ENCODE results near the gene MLKL.

MLKL gene

DNA sequence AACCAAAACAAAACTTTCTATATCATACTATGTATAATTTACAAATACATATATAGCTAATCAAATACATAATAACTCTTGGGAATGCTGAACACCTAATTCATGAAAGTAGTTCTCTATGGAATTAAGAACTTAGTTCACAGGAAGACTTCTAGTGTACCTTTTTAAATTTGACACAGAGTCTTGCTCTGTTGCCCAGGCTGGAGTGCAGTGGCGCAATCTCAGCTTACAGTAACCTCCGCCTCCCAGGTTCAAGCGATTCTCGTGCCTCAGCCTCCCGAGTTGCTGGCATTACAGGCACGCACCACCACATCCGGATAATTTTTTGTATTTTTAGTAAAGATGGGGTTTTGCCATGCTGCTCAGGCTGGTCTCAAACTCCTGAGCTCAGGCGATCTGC lies 58.7 kb downstream of the MLKL start:
- no peak for DNase-seq

DNA sequence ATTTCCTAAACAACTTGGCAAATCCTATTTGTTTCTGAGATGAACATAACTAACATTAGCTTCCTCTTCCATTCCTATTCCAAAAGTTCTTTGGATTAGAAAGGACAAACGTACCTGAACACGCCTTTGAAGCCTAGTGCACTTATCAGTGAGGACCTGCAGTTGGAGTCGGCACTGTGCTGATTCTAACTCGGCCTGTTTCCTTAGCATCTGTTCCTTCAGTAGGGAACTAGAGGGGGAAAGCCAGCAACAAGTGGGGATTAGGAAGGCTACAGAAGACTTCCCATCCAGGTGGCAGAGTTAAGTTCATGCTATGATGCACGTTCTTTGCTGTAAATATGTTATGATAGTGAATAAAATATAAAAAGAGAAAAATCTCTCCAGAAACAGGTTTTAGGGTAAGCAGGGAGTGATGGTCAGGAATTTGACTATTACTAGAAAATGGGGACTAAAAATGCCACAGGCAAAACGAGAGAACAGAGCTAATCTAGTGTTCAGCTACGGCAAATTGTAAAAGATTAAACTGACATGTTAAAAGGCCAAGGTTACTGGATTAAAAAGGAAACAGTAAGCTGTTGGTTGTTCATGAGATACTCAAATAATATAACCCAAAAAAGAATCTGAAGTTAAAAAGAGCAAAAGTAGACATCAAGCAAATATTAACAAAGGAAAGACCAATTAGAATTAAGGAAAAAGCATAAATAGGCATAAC lies 62.8 kb downstream of the MLKL start:
- no peak for DNase-seq

DNA sequence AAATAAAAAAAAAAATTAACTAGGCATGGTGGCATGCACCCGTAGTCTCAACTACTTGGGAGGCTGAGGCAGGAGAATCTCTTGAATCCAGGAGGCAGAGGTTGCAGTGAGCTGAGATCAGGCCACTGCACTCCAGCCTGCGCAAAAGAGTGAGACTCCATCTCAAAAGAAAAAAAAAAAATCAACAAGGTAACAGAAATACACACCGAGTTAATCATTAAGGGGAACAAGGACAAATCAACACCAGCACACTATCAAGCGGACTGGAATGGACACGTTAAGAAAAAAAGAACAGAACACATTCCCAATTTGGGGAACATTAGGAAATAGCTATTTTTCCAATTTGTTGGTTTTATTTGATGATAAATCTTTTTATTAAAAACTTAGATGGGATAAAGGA lies 65.4 kb downstream of the MLKL start:
- DNase-seq = no peak

DNA sequence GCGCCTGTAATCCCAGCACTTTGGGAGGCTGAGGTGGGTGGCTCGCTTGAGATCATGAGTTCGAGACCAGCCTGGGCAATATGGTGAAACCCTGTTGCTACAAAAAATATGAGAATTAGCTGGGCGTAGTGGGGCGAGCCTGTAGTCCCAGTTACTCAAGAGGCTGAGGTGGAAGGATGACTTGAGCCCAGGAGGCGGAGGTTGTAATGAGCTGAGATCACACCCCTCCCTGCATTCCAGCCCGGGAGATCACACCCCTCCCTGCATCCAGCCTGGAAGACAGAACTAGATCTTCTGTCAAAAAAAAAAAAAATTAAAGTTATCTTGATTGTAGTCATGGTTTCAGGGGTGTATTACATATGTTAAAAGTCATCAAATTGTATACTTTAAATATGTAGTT lies 67.0 kb downstream of the MLKL start:
- DNase-seq = no peak

DNA sequence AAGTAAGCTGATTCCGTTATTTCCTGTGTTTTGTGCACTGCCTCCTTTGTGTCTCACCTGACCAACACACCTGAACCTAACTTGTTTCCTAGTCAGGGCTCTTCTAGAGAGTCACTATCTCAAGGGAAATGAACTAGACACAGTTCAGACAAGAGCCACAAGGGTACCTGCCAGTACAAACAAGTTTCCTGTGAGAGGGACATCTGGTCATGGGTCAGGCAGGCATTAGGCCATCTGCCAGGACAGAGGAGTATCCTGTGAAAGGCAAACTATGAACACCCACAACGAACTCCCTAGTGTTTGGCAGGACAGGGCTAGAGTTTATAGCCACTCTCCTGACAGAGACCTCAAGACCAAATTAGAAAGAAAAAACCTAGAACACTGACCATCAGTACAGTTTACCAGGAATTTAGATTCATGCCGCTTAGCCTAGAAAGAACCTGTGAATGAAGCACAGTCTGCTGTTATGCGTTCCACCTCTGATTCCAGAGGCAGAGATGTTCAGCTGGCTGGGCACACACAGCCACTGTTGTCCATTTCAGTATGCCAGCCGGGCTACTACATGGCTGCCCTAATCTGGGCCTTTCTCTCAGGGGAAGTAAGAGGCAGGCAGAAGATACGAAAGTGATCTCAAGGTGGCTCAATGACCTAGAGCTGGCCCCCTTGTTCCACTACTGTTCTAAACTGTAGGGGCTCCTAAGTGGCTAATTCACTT lies 73.0 kb downstream of the MLKL start:
- DNase-seq = no peak

DNA sequence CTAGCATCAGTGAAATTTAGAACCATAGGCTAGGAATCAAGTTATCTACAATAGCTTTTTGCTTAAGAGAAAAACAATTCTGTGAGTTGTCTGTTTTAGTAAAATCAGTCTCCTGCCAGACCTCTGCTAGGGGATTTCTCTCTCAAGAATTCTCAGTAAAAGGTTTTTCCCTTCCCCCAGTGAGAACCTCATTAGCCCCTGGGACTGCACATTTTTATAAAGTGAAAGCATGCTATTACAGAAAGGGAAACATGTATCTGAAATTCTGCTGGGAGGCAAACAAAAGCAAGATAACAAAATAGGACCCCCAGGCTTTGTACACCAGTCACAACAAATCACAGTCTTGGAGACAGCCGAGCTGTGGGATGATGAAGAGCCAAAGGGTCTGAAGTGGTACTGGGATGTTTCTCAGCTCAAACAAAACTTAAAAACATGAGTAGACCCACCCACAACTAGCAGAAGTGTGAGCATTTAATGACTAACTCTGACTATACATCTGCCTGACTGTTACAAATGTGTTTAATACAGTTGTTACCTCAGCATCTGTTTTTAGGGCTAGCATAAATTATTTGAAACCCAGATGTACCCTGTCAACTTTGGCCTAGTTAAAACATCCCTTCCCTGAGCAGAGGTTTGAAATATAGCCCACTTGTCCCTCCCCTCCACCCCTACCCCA lies 73.8 kb downstream of the MLKL start:
- DNase-seq = no peak

DNA sequence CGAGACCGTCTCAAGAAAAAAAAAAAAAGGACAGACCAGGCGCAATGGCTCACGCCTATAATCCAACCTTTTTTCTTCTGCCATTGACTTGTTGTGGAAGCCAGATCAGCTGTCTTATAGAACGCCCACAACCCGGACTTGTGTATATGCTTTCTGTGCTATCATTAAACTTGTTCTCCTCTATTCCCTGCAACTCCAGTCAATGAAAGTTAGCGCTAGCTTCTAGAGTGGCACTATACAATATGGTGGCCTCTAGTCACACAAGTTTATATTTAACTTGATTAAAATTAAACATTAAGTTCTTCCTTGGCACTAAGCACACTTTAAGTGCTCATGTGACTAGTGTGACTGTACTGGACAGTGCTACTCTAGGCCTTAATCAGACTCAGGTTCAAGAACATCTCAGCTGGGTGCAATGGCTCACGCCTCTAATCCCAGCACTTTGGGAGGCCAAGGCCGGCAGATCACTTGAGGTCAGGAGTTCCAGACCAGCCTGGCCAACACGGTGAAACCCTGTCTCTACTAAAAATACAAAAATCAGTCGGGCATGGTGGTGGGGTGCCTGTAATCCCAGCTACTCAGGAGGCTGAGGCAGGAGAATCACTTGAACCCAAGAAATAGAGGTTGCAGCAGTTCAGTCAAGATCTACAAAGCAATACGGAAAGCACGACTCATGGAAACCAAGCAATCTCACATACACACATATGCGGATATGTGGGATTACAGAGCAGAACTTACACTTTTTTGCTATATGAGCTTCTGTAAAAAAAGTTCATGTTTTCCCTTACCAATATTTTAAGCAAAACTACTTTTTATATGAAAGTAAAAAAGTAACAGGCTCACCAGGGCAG lies 74.9 kb downstream of the MLKL start:
- no peak for DNase-seq

DNA sequence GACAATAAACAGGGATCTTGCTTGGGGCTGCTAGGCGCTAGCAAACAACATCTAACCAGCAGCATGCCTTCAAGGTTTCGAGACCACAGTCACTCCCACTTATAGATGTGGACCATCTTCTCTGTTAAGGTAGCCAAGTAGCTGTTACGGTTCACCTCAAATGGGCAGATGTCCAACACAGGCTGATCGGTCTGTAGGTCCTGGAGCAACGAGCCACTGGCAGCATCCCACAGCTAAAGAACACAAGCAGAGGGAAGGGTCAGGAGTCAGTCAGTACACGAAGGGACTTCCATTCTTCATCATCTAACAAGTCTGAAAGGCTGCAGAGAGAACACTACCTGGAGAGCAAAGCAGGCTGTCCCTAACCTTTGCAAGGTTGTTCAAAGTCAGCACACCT lies 76.8 kb downstream of the MLKL start:
- no peak for DNase-seq

DNA sequence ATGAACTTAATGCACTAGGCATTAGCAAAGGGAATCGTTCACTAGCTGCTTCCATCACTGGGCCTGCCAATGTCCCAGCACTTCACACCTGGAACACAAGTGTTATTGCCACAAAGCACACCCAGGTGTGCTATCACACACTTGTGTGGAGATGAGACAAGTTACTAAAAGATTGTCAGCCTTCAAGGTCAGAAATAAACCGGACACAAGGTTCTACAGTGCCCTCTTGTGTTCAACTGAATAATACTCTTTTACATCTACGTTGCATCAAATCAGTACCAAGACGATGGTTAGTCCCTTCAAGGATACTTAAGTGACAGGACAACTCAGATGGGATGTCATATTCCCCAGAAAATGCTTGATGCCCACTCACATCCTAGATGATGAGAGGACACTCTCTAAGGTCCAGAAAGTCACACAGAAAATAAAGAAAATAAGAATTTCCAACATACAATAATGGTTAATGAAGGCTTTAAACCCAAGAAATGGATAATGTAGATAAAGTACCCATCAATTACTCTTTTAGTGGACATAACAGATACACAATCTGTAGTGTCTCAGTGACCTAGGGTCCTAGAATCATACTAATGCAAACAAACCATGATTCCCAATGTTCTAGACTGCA lies 77.3 kb downstream of the MLKL start:
- DNase-seq = no peak

DNA sequence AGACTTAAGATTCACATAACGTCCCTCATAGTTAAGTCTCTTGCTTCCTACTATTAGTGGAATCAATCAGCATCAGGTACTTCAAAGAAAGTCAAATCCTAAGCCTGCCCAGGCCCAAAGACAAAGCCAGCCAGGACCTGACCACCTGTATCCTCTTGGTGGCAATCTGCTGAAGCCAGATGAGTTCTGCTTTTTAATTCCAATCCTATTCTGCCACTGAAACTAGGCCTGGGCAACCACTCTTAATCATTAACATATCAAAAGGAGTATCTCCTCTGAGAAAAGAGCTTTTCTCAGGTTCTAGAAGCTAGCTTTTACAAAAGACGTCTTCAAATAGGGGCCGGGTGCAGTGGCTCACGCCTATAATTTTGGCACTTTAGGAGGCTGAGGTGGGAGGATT lies 78.7 kb downstream of the MLKL start:
- DNase-seq = no peak
